Kasumi-1 (cell line): ENCODE results near the gene CCSAP.

Experiments used
- DNase-seq, 2 experiments: peaks; one replicate each; lab custom pipeline; 2025; lab: John Stamatoyannopoulos, UW

The CCSAP gene

DNA sequence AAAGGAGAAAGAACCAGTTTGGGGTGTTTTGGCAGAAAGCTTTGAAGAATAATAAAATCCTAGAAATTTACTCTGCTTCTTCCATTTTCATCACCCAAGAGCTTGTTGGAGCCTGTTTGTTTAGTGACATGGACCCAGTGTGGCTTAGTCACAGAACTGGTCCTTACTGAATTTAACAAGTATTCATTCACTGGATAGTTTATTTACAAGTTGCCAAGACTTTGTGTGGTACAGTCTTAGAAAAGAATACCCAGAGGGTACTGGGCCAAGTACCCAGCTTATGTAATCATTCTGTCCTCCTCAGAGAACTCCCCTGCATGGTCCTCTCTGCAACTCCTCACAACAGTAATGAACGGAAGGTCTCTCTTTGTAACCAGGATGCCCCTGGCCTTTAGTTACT is 55.6 kb downstream of the CCSAP start:
- DNase-seq = no peak

- DNase-seq = no peak
Observed at GRCh38 chr1:229286099-229286766, 56.6 kb downstream of the CCSAP start.

GRCh38 chr1:229285440-229285839 is 57.4 kb downstream of the CCSAP start:
- no peak for DNase-seq

DNA sequence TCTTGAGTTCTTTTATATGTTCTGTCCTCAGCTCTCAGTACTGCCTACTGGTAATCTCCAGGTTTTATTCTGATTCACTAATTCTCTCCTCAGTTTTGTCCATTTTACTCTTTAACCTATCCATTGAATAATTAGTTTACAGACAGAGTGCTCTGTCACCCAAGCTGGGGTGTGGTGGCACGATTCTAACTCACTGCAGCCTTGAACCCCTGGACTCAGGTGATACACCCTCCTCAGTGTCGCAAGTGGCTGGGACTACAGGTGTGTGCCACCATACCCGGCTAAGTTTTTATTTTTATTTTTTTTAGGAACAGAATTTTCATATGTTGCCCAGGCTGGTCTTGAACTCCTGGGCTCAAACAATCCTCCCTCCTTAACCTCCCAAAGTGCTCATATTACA is 58.0 kb downstream of the CCSAP start:
- no peak for DNase-seq

DNA sequence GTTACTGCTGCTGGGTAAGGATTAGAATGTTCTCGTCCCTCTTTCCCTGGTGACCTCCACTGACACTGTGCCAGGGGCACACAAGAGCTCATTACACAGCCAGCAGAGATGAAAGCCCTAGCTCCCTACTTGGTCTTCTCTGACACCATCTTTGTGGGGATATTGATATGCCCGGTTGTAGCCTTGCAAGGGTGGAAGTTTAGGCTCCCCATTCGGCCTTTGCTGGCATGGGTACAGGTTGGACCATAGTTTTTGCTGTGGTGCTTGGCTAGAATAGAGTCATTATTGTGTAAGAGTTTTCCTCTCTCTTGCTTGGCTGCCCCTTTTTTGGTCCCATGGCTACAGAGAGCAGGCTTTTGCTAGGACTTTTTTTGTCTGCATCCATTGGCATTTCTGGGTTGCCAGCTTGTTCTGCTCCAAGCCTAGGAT is 59.6 kb downstream of the CCSAP start:
- no peak for DNase-seq

DNA sequence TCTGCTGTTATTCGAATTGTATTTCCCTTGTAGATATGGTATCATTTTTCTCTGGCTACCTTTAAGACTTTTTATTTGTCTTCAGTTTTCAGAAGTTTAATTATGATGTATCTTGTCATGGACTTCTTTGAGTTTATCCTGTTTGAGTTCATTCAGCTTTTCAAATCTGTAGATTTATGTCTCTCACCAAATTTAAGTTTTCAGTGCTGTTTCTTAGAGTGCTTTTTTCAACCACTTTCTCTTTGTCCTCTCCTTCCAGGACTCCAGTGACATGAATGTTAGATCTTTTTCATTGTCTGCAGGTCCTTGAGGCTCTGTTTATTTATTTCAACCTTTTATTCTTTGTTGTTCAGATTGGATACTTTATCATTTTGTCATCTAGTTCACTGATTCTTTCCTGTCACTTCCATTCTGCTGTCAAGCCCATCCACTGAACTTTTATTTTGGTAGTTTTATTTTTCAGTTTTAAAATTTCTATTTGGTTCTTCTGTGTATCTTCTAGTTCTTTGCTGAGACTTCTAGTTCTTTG is 60.5 kb downstream of the CCSAP start:
- DNase-seq = no peak

- DNase-seq = peak in 1 of 2 experiments; percentile 10
Observed at GRCh38 chr1:229281339-229281926, 61.4 kb downstream of the CCSAP start.

GRCh38 chr1:229280921-229281320 is 61.9 kb downstream of the CCSAP start:
- DNase-seq = no peak

DNA sequence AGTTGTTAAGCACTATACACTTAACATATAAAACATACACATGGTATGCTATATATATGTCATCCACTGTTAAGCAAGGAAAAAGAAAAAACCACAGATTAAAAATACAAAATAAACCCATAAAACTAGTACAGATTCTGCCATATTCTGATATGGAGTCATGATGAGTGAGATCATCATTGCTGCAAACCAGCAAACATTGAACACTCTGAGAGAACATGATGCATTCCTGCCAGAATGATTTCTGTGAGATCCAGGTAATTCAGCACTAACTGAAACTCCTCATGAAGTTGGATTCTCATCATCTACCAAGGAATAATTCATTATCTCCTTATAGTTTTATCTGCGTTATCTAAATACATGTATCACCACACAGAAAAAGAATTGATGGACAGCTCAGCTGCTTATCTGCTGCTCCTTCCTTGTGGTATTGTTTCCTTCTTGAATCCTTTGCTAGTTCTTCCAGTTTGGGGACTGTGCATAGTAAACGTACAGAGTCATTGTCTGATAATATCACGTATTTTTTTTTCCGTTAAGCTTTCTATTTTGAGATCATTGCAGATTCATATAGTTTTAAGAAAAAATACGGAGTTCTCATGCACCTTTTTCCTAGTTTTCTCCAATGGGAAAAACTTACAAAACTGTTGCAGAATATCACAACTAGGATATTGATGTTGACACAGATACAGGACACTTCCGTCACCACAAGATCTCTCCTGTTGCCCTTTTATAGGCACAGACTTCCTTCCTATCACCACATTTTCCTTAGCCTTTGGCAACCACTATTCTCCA is 62.6 kb downstream of the CCSAP start:
- peak in 1 of 2 experiments; percentile 16 for DNase-seq

GRCh38 chr1:229279242-229279641 is 63.6 kb downstream of the CCSAP start:
- DNase-seq = no peak

GRCh38 chr1:229278120-229278741 is 64.6 kb downstream of the CCSAP start:
- no peak for DNase-seq

DNA sequence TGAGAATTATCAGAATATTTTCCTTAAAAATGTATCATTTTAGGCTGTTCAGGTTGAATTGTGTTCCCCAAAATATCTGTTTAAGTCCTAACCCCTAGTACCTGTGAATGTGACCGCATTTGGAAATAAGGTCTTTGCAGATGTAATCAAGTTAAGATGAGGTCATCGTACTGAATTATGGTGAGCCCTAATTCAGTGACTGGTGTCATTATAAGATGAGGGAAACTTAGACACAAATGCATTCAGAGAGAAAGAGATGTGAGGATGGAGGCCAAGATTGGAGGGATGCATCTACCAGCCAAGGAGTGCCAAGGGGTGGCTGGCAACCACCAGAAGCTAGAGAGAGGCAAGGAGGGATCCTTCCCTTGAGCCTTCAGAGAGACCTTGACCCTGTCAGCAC is 67.8 kb downstream of the CCSAP start:
- no peak for DNase-seq

DNA sequence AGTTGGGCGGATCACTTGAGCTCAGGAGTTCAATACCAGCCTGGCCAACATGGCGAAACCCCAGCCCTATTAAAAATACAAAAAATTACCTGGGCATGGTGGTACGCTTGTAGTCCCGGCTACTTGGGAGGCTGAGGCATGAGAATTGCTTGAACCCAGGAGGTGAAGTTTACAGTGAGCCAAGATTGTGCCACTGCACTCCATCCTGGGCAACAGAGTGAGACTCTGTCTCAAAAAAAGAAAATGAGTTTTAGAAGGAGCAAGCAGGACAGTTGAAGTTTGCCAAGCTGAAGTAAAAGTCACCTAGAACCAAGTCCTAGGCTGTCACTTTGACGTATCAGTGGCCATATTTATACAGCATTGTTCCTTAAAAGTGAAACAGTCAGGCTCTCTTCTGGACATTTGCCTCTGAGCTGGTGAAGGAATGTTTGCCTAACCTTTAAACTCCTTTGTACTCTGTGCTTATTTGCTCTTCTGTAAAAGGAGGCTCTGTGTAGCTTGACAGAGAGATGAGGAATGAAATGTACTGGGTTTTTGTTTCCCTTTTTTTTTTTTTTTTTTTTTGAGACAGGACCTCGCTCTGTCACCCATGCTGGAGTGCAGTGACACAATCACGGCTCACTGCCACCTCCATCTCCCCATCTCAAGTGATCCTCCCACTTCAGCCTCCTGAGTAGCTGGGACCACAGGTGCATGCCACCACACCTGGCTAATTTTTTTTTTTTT is 69.2 kb downstream of the CCSAP start:
- no peak for DNase-seq

GRCh38 chr1:229272164-229273158 is 70.4 kb downstream of the CCSAP start:
- peak; percentile 57 to 67 for DNase-seq

GRCh38 chr1:229271448-229272159 is 71.2 kb downstream of the CCSAP start:
- DNase-seq = peak; percentile 32 to 44
